Measurements from ENCODE around the gene WDR74. TPM values are rescaled to one million over a fixed set of nuclear protein-coding genes. Genes with fewer than 3 reads are reported as not detected.

The WDR74 gene
- total and polyA plus RNA-seq, 9 of the 15 experiments (the other 6 are each of a cell fraction or from before 2014, with no cell fraction given): 32.7 to 210 (median 114) TPM

DNA sequence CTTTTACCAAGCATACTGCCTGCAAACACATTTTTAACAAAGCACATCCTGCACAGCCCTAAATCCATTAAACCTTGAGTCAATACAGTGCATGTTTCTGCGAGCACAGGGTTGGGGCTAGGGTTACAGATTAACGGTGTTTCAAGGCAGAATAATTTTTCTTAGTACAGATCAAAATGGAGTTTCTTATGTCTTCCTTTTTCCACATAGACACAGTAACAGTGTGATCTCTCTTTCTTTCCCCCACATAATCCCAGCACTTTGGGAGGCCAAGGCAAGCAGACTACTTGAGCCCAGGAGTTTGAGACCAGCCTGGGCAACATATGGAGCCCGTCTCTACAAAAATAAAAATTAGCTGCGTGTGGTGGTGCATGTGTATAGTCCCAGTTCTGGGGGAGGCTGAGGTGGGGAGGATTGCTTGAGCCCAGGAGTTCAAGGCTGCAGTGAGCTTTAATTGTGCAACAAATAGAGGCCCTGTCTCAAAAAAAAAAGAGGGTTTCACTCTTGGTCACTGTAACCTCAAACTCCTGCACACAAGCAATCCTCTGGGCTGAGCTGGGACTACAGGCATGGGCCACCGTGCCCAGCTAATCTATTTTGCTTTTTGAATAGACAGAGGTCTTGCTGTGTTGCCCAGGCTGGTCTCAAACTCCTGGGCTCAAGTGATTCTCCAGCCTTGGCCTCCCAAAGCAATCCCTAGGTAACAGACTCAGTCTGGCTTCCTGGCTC lies 21.6 kb upstream of the WDR74 start:
- H2AFZ ChIP-seq (ENCODE audit: low read depth, low read length): no peak overlapping the region
- 24% methylated on average over 5 of the region's 5 CpGs for WGBS (ENCODE audit: insufficient coverage, low coverage, missing lambda C conversion rate)
- DNase-seq (ENCODE audit: extremely low read depth in 1 of 4, low spot score in 3 of 4) (no peak), FAIRE-seq (no peak), ATAC-seq (no peak)
- intact Hi-C loops (cut with micrococcal nuclease): loop anchor here (5.0 kb wide), 2 partner anchors 54 to 134 kb away; partner anchors contain the start of genes HNRNPUL2, NXF1 and TTC9C
- H3K27ac ChIP-seq (ENCODE audit: extremely low read depth, low read depth, low read length): peak overlapping the region; percentile 63; the same call in 2 of the 3 replicates
- peak overlapping the region; percentile 53 to 59; a peak in 2 of 4 replicates for H3K9ac ChIP-seq (ENCODE audit: insufficient read depth in 1 of 2, low read depth in 2 of 2, low read length in 2 of 2)
- no peaks in the 10 kb centered on the region for H3K27me3 ChIP-seq (ENCODE audit: control insufficient read depth in 2 of 2, insufficient read depth in 2 of 2, low read length in 2 of 2)
- peaks cover 52% of the 10 kb centered on the region for H3K36me3 ChIP-seq (ENCODE audit: control insufficient read depth, insufficient read depth, low read length)
- BruUV-seq (replicated peaks): no TSS peak
- no peaks in the 10 kb centered on the region for H3K9me1 ChIP-seq (ENCODE audit: control insufficient read depth, insufficient read depth, low read length)
- no peaks in the 10 kb centered on the region for H3K9me3 ChIP-seq (replicated peaks; ENCODE audit: control insufficient read depth, insufficient read depth, low read depth, low read length)
- peaks cover 13% of the 10 kb centered on the region for H4K20me1 ChIP-seq (replicated peaks; ENCODE audit: control insufficient read depth, insufficient read depth, low read length)
- ChIA-PET POLR2A (interaction anchor here (0.6 to 7.2 kb wide), 9 partner anchors 10 to 134 kb away, joined by 3 to 45 read pairs (median 4); partner anchors contain the start of genes HNRNPUL2, SLC3A2 and WDR74), CTCF (ENCODE audit: low intra/inter-chr PET ratio) (interaction anchor here (4.1 kb wide), 1 partner anchor 74 kb away, joined by 51 read pairs; the partner anchor contains the start of gene TMEM179B)
- H3K4me3 ChIP-seq: peak overlapping the region; percentile 30; the same call in 1 of the 2 replicates
- peaks cover 97% of the 10 kb centered on the region for H3K79me2 ChIP-seq (ENCODE audit: control insufficient read depth, insufficient read depth, low read length)
- H3K4me2 ChIP-seq (ENCODE audit: insufficient read depth, low read length): peak overlapping the region; percentile 76
- in situ Hi-C loops (cut with MboI): loop anchor here (25.0 kb wide), 1 partner anchor 474 kb away; no protein-coding TSS in a partner anchor
- H3K4me1 ChIP-seq (replicated peaks in 1 of 2; ENCODE audit: control insufficient read depth in 2 of 2, insufficient read depth in 2 of 2, low read length in 2 of 2): peaks cover 22 to 28% of the 10 kb centered on the region in 2 experiments; a peak in 4 of 5 replicates
- TF ChIP-seq POU5F1 (IDR thresholded peaks at IDR 0.05; ENCODE audit: borderline replicate concordance, low read depth, low read length, partially characterized antibody) (no peak), KLF16 (IDR thresholded peaks at IDR 0.05) (no peak), ZNF133 (CRISPR knock-in tag; IDR thresholded peaks at IDR 0.05) (no peak), ZNF134 (CRISPR knock-in tag; conservative IDR thresholded peaks at IDR 0.05) (0 out of 2 replicates have a peak, but pooled peaks have one; percentile 16), GABPA (tag; conservative IDR thresholded peaks at IDR 0.05; ENCODE audit: low read depth) (peak; percentile 36; the same call in 1 of the 2 replicates), MAZ (CRISPR knock-in tag; conservative IDR thresholded peaks at IDR 0.05 in 1 of 2, IDR thresholded peaks at IDR 0.05 in 1 of 2) (0 out of 4 replicates have a peak, but pooled peaks of 1 of the 2 experiments have one; percentile 30), RFX1 (IDR thresholded peaks at IDR 0.05) (no peak), SRSF1 (IDR thresholded peaks at IDR 0.05; ENCODE audit: low read depth, low read length) (no peak), BRF1 (IDR thresholded peaks at IDR 0.05; ENCODE audit: borderline replicate concordance, extremely low read depth, insufficient read length) (no peak), ZNF253 (CRISPR knock-in tag; conservative IDR thresholded peaks at IDR 0.05) (no peak), JUND (IDR thresholded peaks at IDR 0.05; ENCODE audit: borderline replicate concordance, low read depth, low read length) (no peak), JUND (tag; IDR thresholded peaks at IDR 0.05; ENCODE audit: borderline replicate concordance, low read depth, low read length) (no peak), ZNF507 (tag; conservative IDR thresholded peaks at IDR 0.05) (no peak), SMARCA5 (IDR thresholded peaks at IDR 0.05) (no peak), HIVEP1 (CRISPR knock-in tag; IDR thresholded peaks at IDR 0.05) (peak; percentile 87; the same call in 1 of the 2 replicates), EP300 (IDR thresholded peaks at IDR 0.05; ENCODE audit: low read length) (no peak), ZNF263 (CRISPR knock-in tag; IDR thresholded peaks at IDR 0.05; ENCODE audit: borderline replicate concordance) (no peak), ZNF785 (CRISPR knock-in tag; IDR thresholded peaks at IDR 0.05) (0 out of 2 replicates have a peak, but pooled peaks have one; percentile 16), MAFF (IDR thresholded peaks at IDR 0.05; ENCODE audit: low read length) (no peak), ZNF24 (IDR thresholded peaks at IDR 0.05) (no peak), SRF (CRISPR knock-in tag; IDR thresholded peaks at IDR 0.05) (no peak)
- TF ChIP-seq, protein P1, sequence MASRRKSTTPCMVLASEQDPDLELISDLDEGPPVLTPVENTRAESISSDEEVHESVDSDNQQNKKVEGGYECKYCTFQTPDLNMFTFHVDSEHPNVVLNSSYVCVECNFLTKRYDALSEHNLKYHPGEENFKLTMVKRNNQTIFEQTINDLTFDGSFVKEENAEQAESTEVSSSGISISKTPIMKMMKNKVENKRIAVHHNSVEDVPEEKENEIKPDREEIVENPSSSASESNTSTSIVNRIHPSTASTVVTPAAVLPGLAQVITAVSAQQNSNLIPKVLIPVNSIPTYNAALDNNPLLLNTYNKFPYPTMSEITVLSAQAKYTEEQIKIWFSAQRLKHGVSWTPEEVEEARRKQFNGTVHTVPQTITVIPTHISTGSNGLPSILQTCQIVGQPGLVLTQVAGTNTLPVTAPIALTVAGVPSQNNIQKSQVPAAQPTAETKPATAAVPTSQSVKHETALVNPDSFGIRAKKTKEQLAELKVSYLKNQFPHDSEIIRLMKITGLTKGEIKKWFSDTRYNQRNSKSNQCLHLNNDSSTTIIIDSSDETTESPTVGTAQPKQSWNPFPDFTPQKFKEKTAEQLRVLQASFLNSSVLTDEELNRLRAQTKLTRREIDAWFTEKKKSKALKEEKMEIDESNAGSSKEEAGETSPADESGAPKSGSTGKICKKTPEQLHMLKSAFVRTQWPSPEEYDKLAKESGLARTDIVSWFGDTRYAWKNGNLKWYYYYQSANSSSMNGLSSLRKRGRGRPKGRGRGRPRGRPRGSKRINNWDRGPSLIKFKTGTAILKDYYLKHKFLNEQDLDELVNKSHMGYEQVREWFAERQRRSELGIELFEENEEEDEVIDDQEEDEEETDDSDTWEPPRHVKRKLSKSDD (conservative IDR thresholded peaks at IDR 0.05; ENCODE audit: low read length): no peak

All from K562 (cell line).